ENCODE measurements around the gene CHMP4A. TPM values are rescaled to one million over a fixed set of nuclear protein-coding genes. Genes with fewer than 3 reads are reported as not detected.

CHMP4A gene
- total and polyA plus RNA-seq, 2 of the 13 experiments (the other 11 are each of a cell fraction or from before 2014, with no cell fraction given): 83.6 to 113 TPM

GRCh38 chr14:24252289-24253124, 39.2 kb upstream of the CHMP4A start (continued):
- TF ChIP-seq SSRP1 (CRISPR knock-in tag; IDR thresholded peaks at IDR 0.05) (no peak), ZNF484 (CRISPR knock-in tag; IDR thresholded peaks at IDR 0.05; ENCODE audit: borderline replicate concordance, low read depth) (0 out of 2 replicates have a peak, but pooled peaks have one; percentile 26), JDP2 (CRISPR knock-in tag; IDR thresholded peaks at IDR 0.05; ENCODE audit: borderline replicate concordance) (no peak), REST (IDR thresholded peaks at IDR 0.05; ENCODE audit: borderline replicate concordance in 1 of 2, low read depth in 1 of 2, low read length in 2 of 2) (no peak; a peak in 1 of 4 replicates), PAF1 (CRISPR knock-in tag; IDR thresholded peaks at IDR 0.05) (no peak), MAFG (CRISPR knock-in tag; IDR thresholded peaks at IDR 0.05) (no peak), ZNF75D (CRISPR knock-in tag; IDR thresholded peaks at IDR 0.05; ENCODE audit: borderline replicate concordance) (no peak), HHEX (CRISPR knock-in tag; IDR thresholded peaks at IDR 0.05) (peak; percentile 76), DNMT1 (CRISPR knock-in tag; IDR thresholded peaks at IDR 0.05) (peak; percentile 93), ZNF703 (CRISPR knock-in tag; IDR thresholded peaks at IDR 0.05; ENCODE audit: borderline replicate concordance) (no peak), ZNF362 (CRISPR knock-in tag; IDR thresholded peaks at IDR 0.05; ENCODE audit: borderline replicate concordance) (peak; percentile 10; the same call in 1 of the 2 replicates), ZIK1 (CRISPR knock-in tag; IDR thresholded peaks at IDR 0.05; ENCODE audit: borderline replicate concordance, low read depth) (peak; percentile 77; the same call in 1 of the 2 replicates), CENPBD1 (CRISPR knock-in tag; IDR thresholded peaks at IDR 0.05; ENCODE audit: borderline replicate concordance, low read depth) (no peak), SCMH1 (CRISPR knock-in tag; IDR thresholded peaks at IDR 0.05; ENCODE audit: borderline replicate concordance) (no peak), ZNF263 (CRISPR knock-in tag; IDR thresholded peaks at IDR 0.05) (no peak), REL (CRISPR knock-in tag; conservative IDR thresholded peaks at IDR 0.05) (no peak), BRD4 (CRISPR knock-in tag; IDR thresholded peaks at IDR 0.05) (0 out of 2 replicates have a peak, but pooled peaks have one; percentile 45), ZNF652 (CRISPR knock-in tag; IDR thresholded peaks at IDR 0.05; ENCODE audit: borderline replicate concordance, low read depth) (no peak; the same call in 1 of the 2 replicates), ZNF556 (CRISPR knock-in tag; IDR thresholded peaks at IDR 0.05; ENCODE audit: borderline replicate concordance) (peak; percentile 72; the same call in 1 of the 2 replicates), ZNF619 (CRISPR knock-in tag; IDR thresholded peaks at IDR 0.05) (peak; percentile 63; the same call in 1 of the 2 replicates), FOXM1 (CRISPR knock-in tag; IDR thresholded peaks at IDR 0.05) (no peak), HOXA9 (CRISPR knock-in tag; IDR thresholded peaks at IDR 0.05; ENCODE audit: borderline replicate concordance) (no peak), ZNF792 (CRISPR knock-in tag; IDR thresholded peaks at IDR 0.05) (peak; percentile 55; the same call in 1 of the 2 replicates), ZNF672 (CRISPR knock-in tag; IDR thresholded peaks at IDR 0.05) (no peak), ZNF101 (CRISPR knock-in tag; IDR thresholded peaks at IDR 0.05; ENCODE audit: borderline replicate concordance, low read depth) (peak; percentile 89; the same call in 1 of the 2 replicates), SMC3 (IDR thresholded peaks at IDR 0.05; ENCODE audit: low read length) (no peak)

Measured in HepG2 (cell line).